HG02885 (cell line): ENCODE measurements around the gene DOC2A.
"Not testable (repeated sequence)": the region's sequence is repeated elsewhere in the genome, so short reads cannot be mapped to it uniquely, and the experiment has no call there.

Source experiments
- ATAC-seq: cut with Tn5 transposase; IDR thresholded peaks from one replicate; pipeline ENCODE4 v1.9.1; 2021; ENCODE audit warnings: mild to moderate bottlenecking; ENCODE audit not compliant: unreplicated experiment, poor library complexity

Gene DOC2A

DNA sequence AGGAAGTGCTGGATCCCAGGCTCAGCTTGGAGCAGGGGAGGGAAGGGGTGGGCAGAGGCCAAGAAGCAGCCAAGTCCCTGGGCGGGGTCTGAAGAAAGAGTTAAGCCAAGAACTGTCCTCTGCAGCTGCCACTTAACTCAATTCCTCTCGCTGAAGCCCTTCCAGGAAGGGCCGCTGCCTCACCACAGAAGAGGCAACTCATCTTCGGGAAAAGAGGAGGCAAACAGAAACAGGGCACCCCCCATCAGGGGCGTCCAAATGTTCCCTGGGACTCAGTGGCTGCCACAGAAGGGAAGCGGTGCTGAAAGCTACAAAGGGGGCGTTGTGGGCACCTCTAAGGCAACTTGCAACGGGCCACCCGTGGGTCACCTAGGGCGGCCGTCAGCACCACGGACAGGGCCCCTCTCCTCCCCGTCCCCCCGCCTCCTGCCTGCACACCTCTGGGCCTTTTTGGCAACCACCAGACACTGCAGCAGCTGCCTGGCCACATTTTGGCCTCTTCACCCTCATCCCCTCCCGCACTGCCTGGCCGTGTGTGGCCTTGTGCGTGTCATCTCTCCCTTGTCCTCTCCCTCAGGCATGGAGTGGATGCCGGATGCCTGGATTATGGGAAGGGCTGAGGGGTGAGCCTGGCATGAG is 17.7 kb upstream of the DOC2A start:
- ATAC-seq: no peak

- no peak for ATAC-seq
These were observed 17.0 kb upstream of the DOC2A start for GRCh38 chr16:30027588-30028437.

DNA sequence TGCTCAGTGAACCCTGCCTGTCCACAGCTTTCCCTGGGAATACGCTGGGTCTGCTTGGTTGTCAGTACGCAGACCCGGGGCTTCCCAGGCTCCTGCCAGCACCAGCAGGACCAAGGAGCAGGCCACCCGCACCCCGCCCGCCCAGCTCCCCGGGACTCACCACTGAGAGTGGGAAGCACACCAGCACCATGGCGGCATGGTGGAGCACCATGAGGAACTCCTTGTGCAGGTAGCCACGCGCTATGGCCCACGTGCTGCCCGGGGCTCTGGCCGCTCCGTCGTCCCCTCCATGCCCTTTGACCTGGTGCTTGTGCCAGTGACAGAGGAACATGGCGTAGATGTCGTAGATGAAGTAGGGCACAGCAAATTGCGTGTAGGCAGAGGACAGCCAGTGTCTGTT is 15.6 kb upstream of the DOC2A start:
- no peak for ATAC-seq

DNA sequence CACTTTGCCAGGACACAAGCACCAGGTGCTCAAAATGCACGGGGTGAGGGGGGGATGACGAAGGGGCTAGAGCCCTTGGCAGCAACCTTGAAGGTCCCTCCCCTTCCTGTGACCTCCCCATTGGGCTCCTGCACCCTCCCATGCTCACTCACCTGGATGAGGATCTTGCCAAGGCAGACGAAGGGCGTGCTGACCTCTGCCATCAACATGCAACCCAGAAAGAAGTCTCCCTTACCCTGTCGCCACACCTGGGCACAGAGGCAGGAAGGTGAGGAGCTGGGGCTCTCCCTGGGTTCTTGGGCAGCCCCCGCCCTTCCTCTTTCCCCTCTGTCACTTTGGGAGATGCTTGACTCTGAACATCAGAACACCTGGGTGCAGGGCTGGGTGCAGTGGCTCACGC is 14.7 kb upstream of the DOC2A start:
- ATAC-seq: no peak

- no peak for ATAC-seq
These were observed 14.3 kb upstream of the DOC2A start for GRCh38 chr16:30025156-30025555.

- no peak for ATAC-seq
These were observed 13.6 kb upstream of the DOC2A start for GRCh38 chr16:30024451-30024850.

DNA sequence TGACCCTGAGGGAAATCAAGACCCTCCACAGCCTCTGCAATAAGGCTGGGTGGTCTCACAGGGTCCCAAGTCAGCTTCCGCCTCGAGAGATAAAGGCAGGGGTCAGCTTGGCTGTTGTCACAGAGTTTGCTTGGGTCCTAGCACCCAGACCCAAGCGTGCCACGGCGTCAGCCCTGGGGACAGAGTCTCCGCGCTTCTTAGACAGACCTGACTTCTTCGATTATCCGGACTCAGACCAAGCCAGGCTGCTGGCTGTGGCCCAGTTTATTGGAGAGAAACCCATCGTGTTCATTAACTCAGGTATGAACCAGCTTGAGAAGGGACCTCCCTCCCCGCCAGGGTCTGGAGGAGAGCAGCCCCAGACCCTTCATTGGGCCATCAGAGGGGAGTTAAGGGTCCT is 12.8 kb upstream of the DOC2A start:
- ATAC-seq: no peak

DNA sequence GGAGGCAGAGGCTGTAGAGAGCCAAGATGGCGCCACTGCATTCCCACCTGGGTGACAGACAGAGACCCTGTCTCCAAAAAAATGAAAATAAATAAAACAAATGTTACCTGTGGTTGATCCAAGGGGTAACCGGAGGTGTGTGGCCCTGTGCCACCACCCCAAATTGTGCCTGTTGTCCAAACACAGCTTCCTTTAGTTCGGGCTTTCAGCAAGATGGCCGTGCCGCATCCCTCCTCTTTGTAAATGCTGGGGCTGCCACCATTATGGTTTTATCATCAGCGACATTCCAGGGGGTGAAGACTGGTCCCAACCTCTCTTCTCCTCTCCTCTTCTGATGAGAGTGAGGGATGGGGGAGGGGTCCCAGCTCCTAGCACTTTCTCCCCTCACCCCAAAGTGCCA is 12.1 kb upstream of the DOC2A start, which contains the start of gene C16orf92:
Gene C16orf92, plus strand, starts transcription at position 312 of the 400 bp plus-strand sequence. CDS start 143 bp downstream, outside the sequence.
- ATAC-seq: no peak

- no peak for ATAC-seq
These were observed 7.9 kb upstream of the DOC2A start for GRCh38 chr16:30018731-30019158.

DNA sequence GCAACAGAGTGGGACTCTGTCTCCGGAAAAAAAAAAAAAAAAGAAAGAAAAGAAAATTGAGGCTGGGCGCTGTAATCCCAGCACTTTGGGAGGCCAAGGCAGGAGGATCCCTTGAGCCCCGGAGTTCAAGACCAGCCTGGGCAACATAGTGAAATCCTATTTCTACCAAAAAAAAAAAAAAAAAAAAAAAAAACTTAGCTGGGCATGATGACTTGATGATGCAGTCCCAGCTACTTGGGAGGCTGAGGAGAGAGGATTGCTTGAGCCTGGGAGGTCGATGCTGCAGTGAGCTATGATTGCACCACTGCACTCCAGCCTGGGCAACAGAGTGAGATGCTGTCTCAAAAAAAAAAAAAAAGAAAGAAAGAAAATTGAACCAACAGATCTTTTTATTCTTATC is 7.1 kb upstream of the DOC2A start:
- ATAC-seq: not testable (repeated sequence)

- ATAC-seq: no peak
These were observed 6.4 kb upstream of the DOC2A start for GRCh38 chr16:30017277-30017656.

DNA sequence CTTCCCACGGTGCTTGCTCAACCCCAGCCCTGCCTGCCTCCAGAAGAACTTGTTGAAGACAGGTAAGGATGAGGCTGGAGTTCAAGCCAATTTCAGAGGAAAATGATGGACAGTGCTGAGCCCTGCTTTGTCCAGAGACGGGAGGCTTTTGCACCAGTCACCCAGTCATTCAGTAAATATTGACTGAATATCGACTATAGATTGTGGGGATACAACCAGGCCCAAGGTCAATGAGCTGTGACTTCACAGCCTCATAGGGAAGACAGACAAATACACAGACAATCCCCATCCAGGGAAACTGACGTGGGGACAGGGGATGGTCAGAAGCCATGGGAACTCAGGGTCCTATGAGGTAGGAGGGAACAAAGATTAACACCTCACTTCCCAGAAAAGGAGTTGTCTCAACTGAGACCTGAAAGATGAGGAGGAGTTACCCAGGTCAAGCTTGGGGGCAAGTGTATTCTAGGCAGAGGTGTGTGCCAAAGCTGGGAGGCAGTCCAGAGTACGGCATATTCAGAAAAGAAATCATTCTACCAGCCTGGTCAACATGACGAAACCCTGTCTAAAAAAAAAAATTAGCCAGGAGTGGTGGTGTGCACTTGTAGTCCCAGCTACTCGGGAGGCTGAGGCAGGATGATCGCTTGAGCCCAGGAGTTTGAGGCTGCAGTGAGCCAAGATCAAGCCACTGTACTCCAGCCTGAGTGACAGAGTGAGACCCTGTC is 5.9 kb upstream of the DOC2A start:
- ATAC-seq: no peak

- ATAC-seq: not testable (repeated sequence)
These were observed 4.6 kb upstream of the DOC2A start for GRCh38 chr16:30015450-30015849.

DNA sequence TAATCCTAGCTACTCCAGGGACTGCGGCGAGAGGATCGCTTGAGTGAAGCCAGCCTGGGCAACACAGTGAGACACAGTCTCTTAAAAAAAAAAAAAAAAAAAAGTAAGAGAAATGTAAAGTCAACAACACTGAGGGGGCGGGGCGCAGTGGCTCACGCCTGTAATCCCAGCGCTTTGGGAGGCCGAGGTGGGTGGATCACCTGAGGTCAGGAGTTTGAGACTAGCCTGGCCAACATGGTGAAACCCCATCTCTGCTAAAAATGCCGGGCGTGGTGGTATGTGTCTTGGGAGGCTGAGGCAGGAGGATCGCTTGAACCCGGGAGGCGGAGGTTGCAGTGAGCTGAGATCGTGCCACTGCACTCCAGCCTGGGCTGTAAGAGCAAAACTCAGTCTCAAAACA is 1.8 kb upstream of the DOC2A start:
- not testable (repeated sequence) for ATAC-seq

DNA sequence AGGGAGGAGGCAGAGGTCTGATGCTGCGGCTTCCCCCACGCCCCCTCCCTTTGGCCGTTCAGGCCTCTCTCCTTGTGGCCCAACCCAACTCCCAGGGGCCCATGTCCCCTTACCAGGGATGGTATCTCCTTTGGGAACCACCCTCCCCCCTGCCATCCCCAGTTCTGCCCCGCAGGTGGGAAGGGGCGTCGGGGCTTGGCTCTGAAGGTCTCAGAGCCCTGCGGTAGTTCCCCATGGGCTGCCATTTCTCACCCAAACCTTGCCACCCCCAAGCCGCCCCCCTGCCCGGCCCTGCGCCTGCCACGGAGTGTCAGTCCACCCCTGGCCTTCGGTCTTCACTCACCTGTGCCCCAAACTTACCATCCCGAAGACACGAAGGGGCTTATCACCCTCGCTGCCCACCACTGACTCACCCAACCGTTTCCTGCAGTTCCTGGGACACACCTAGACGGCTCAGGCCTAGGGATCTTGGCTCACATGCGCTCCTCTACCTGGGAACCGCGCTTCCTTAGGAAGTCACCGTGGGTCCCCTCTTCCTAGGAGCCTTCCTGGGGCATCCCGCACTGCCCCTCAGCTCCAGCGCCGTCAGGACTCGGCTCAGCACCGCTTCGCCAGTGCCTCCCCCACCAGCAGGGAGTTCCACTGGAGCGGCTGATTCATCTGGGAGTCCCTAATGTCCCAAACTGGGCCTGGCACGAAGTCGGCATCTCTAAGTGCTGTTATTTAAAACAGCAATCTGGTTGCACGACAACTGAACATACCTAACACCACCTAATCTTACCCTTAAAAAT is 1.1 kb upstream of the DOC2A start:
- ATAC-seq: no peak

- no peak for ATAC-seq
These were observed 610 bp downstream of the DOC2A start for GRCh38 chr16:30009990-30010843.

- ATAC-seq: no peak
These were observed 1.6 kb downstream of the DOC2A start for GRCh38 chr16:30009085-30009862.

GRCh38 chr16:30007378-30007895 is 3.4 kb downstream of the DOC2A start:
- ATAC-seq: no peak
